Fibroblast of lung (primary cell): ENCODE data around the gene GREB1.

Experiments
- CTCF ChIP-seq, 2 donors: IDR thresholded peaks in 1 of 2; conservative IDR thresholded peaks in 1 of 2; 1 replicate in 1 of 2; 2 replicates in 1 of 2; pipeline ENCODE4 v1.5.1; 2011 to 2012; ENCODE audit warnings: low read length in 2 of 2, control low read depth in 1 of 2, inconsistent platforms in 1 of 2, low read depth in 1 of 2, mild to moderate bottlenecking in 1 of 2
- EZH2 ChIP-seq: IDR thresholded peaks from 2 replicates; pipeline ENCODE4 v1.5.1; 2012; ENCODE audit warnings: low read length, control low read depth, mild to moderate bottlenecking; ENCODE audit errors: missing control alignments

- no peak for TF ChIP-seq EZH2
- no peak for TF ChIP-seq CTCF (conservative IDR thresholded peaks at IDR 0.05 in 1 of 2, IDR thresholded peaks at IDR 0.05 in 1 of 2; ENCODE audit: low read depth in 1 of 2, low read length in 2 of 2)
Observed at GRCh38 chr2:11566383-11566782, 32.5 kb downstream of the GREB1 start.
